ENCODE data around the gene TMEM89.

DNA sequence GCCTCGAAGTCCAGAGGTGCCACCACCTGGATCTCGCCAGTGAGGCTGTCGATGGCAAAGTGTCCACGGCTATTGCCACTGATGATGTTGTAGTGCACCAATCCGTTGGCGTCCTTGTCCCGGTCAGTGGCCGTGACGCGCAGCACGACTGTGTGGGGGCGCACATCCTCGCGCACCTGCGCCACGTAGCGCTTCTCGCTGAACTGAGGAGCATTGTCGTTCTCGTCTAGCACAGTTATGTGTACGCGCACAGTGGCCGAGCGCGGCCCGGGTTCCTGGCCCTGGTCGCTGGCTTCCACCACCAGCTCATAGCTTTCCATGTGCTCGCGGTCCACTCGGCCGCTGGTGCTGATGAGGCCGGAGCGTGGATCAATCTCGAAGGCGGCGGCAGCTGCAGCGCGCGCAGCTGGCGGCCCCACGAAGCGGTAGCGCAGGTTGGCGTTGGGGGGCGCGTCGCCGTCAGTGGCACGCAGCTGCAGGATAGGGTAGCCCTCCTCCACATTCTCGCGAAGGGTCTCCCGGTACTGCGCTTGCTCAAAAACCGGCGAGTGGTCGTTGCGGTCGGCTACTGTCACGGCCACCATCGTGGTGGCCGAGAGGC is 39.3 kb upstream of the TMEM89 start:
- TF ChIP-seq, protein P1, sequence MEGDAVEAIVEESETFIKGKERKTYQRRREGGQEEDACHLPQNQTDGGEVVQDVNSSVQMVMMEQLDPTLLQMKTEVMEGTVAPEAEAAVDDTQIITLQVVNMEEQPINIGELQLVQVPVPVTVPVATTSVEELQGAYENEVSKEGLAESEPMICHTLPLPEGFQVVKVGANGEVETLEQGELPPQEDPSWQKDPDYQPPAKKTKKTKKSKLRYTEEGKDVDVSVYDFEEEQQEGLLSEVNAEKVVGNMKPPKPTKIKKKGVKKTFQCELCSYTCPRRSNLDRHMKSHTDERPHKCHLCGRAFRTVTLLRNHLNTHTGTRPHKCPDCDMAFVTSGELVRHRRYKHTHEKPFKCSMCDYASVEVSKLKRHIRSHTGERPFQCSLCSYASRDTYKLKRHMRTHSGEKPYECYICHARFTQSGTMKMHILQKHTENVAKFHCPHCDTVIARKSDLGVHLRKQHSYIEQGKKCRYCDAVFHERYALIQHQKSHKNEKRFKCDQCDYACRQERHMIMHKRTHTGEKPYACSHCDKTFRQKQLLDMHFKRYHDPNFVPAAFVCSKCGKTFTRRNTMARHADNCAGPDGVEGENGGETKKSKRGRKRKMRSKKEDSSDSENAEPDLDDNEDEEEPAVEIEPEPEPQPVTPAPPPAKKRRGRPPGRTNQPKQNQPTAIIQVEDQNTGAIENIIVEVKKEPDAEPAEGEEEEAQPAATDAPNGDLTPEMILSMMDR (conservative IDR thresholded peaks at IDR 0.05; ENCODE audit: low read depth, low read length) = no peak
- TF ChIP-seq EZH2 (IDR thresholded peaks at IDR 0.05; ENCODE audit: low read length, unreplicated experiment) = no peak

Measured in PC-3 (cell line).